K562 (cell line): ENCODE data around the gene BSDC1. TPM values are rescaled to one million over a fixed set of nuclear protein-coding genes. Genes with fewer than 3 reads are reported as not detected.

ENCODE experiments used
- ATF4 ChIP-seq: fragments of 450-650 bp; formaldehyde crosslinking; IDR thresholded peaks from 2 replicates; pipeline ENCODE4 v1.4.0; 2022; ENCODE audit warnings: mild to moderate bottlenecking, moderate library complexity
- CREB3L1 ChIP-seq: fragments of 450-650 bp; IDR thresholded peaks from 2 replicates; pipeline ENCODE4 v1.6.1; 2014; ENCODE audit warnings: low read depth, mild to moderate bottlenecking, moderate library complexity, borderline replicate concordance
- FOXA1 ChIP-seq: fragments of 450-650 bp; IDR thresholded peaks from 2 replicates; pipeline ENCODE4 v1.6.1; 2016; ENCODE audit warnings: mild to moderate bottlenecking, borderline replicate concordance
- FOXM1 ChIP-seq, 2 experiments: fragments of 450-650 bp in 1 of 2; sonication (generic) in 1 of 2; formaldehyde crosslinking in 1 of 2; IDR thresholded peaks; 2 replicates each; pipeline versions ENCODE4 v1.6.1 to v1.9.0; 2017 to 2022; ENCODE audit warnings: low read depth in 2 of 2, mild to moderate bottlenecking in 2 of 2, missing genetic modification reagents in 1 of 2, moderate library complexity in 1 of 2
- HMG20A ChIP-seq: fragments of 450-650 bp; formaldehyde crosslinking; conservative IDR thresholded peaks from 2 replicates; pipeline ENCODE4 v1.4.0; 2020; ENCODE audit warnings: mild to moderate bottlenecking, mixed read lengths
- IRF1 ChIP-seq: sonication (generic); formaldehyde crosslinking; IDR thresholded peaks from 2 replicates; pipeline ENCODE4 v1.8.0; 2022; ENCODE audit warnings: missing genetic modification reagents, mild to moderate bottlenecking, borderline replicate concordance
- MBD1 ChIP-seq: fragments of 250-450 bp; sonication (Bioruptor Pico); IDR thresholded peaks from 2 replicates; pipeline ENCODE4 v1.8.0; 2022; ENCODE audit warnings: inconsistent platforms
- MBD2 ChIP-seq: sonication (generic); IDR thresholded peaks from 2 replicates; pipeline ENCODE4 v1.6.1; 2016; ENCODE audit warnings: low read depth, borderline replicate concordance
- MLLT1 ChIP-seq, 2 experiments: fragments of 450-650 bp; IDR thresholded peaks; 2 replicates each; pipeline ENCODE4 v1.6.1; 2016
- PATZ1 ChIP-seq: fragments of 250-450 bp; sonication (Bioruptor Pico); IDR thresholded peaks from 2 replicates; pipeline ENCODE4 v1.5.0; 2020; ENCODE audit warnings: mild to moderate bottlenecking, borderline replicate concordance
- SLC30A9 ChIP-seq: fragments of 250-450 bp; sonication (Bioruptor Pico); IDR thresholded peaks from 2 replicates; pipeline ENCODE4 v1.8.0; 2022; ENCODE audit warnings: mild to moderate bottlenecking, moderate library complexity
- TGIF2 ChIP-seq: sonication (generic); formaldehyde crosslinking; IDR thresholded peaks from 2 replicates; pipeline ENCODE4 v1.8.1; 2022; ENCODE audit warnings: mild to moderate bottlenecking, missing genetic modification reagents, moderate library complexity
- ZBTB7A ChIP-seq: IDR thresholded peaks from 2 replicates; pipeline ENCODE4 v1.6.1; 2011; ENCODE audit warnings: low read depth, mild to moderate bottlenecking, low read length, moderate library complexity, borderline replicate concordance; ENCODE audit not compliant: control insufficient read depth
- ZNF184 ChIP-seq: sonication (generic); formaldehyde crosslinking; IDR thresholded peaks from 2 replicates; pipeline ENCODE4 v1.5.0; 2020; ENCODE audit warnings: missing genetic modification reagents
- ZNF511 ChIP-seq: sonication (generic); formaldehyde crosslinking; IDR thresholded peaks from 2 replicates; pipeline ENCODE4 v1.8.0; 2022; ENCODE audit warnings: mild to moderate bottlenecking, missing genetic modification reagents
- polyA plus RNA-seq, 8 experiments: library from polyadenylated mRNA; depleted of rRNA in 4 of 8; stranded (reverse) in 5 of 8; unstranded in 3 of 8; fragments of >200 nt; fragmentation: Nextera tagmentation in 2 of 8; fragmentation: Illumina TruSeq in 1 of 8; extraction: Ambion mirVana in 2 of 8; extraction: Trizol in 1 of 8; gene quantifications; 2 replicates each; pipeline versions ENCODE4 v1.2.1 to v1.2.3, GENCODE V29; 2011 to 2014; ENCODE audit warnings: inconsistent platforms in 1 of 8, missing spikeins in 1 of 8
- total RNA-seq, 7 experiments: library from RNA; depleted of rRNA in 6 of 7; stranded (reverse); fragments of >200 nt in 6 of 7; fragmentation: Illumina TruSeq in 2 of 7; extraction: Trizol in 2 of 7; gene quantifications; 2 replicates each; pipeline versions ENCODE4 v1.2.1 to v1.2.3, GENCODE V29; 2011 to 2021; ENCODE audit warnings: low replicate concordance in 1 of 7

BSDC1 gene
- total and polyA plus RNA-seq, 9 of the 15 experiments (the other 6 are each of a cell fraction or from before 2014, with no cell fraction given): 10.2 to 96.8 (median 73.1) TPM

GRCh38 chr1:32394141-32394889, at the start of gene BSDC1 (continued):
- no peak for TF ChIP-seq ATF4 (CRISPR knock-in tag)
- TF ChIP-seq MBD1 (CRISPR knock-in tag): no peak
- no peak for TF ChIP-seq IRF1 (CRISPR knock-in tag)
- TF ChIP-seq CREB3L1: 0 out of 2 replicates have a peak, but pooled peaks have one; percentile 30
- TF ChIP-seq TGIF2 (CRISPR knock-in tag): no peak
- TF ChIP-seq FOXA1: no peak
- TF ChIP-seq HMG20A (CRISPR knock-in tag): no peak
- TF ChIP-seq PATZ1 (CRISPR knock-in tag): no peak
- TF ChIP-seq ZNF184 (CRISPR knock-in tag): no peak
- peak; percentile 91; the same call in 1 of the 2 replicates for TF ChIP-seq ZNF511
- TF ChIP-seq MBD2: peak; percentile 86
- TF ChIP-seq MLLT1 (IDR thresholded peaks at IDR 0.05): peak; percentile 84 to 90; a peak in 3 of 4 replicates
- TF ChIP-seq SLC30A9: no peak
- no peak for TF ChIP-seq FOXM1 (IDR thresholded peaks at IDR 0.05; ENCODE audit: low read depth)
- TF ChIP-seq FOXM1 (CRISPR knock-in tag; IDR thresholded peaks at IDR 0.05; ENCODE audit: low read depth): peak; percentile 24; the same call in 1 of the 2 replicates
- TF ChIP-seq ZBTB7A: peak; percentile 68
